ENCODE data around the gene CFLAR.
A peak's percentile ranks its signal among the peaks of the same experiment; 100 is the strongest.
"Not testable (repeated sequence)": the region's sequence is repeated elsewhere in the genome, so short reads cannot be mapped to it uniquely, and the experiment has no call there.

CFLAR gene

GRCh38 chr2:201139836-201140604, 24.1 kb downstream of the CFLAR start:
- DNase-seq: no peak
- in situ Hi-C loops (cut with MboI; ENCODE audit: low pct_unique_long_range_greater_than_20kb, low sequenced_read_pairs): no loop called here

- in situ Hi-C loops (cut with MboI; ENCODE audit: low pct_unique_long_range_greater_than_20kb, low sequenced_read_pairs): no loop called here
- no peak for DNase-seq
Measured at GRCh38 chr2:201144101-201145051, 28.4 kb downstream of the CFLAR start.

- DNase-seq: no peak
- in situ Hi-C loops (cut with MboI; ENCODE audit: low pct_unique_long_range_greater_than_20kb, low sequenced_read_pairs): no loop called here
Measured at GRCh38 chr2:201148434-201148990, 32.5 kb downstream of the CFLAR start.

- in situ Hi-C loops (cut with MboI; ENCODE audit: low pct_unique_long_range_greater_than_20kb, low sequenced_read_pairs): no loop called here
- no peak for DNase-seq
Measured at GRCh38 chr2:201149064-201149820, 33.3 kb downstream of the CFLAR start.

GRCh38 chr2:201149821-201150165, 33.8 kb downstream of the CFLAR start:
- in situ Hi-C loops (cut with MboI; ENCODE audit: low pct_unique_long_range_greater_than_20kb, low sequenced_read_pairs): loop anchor here (25.0 kb wide), 1 partner anchor 437 kb away; no protein-coding TSS in a partner anchor
- not testable (repeated sequence) for DNase-seq

GRCh38 chr2:201150454-201151020, 34.6 kb downstream of the CFLAR start:
- no peak for DNase-seq
- in situ Hi-C loops (cut with MboI; ENCODE audit: low pct_unique_long_range_greater_than_20kb, low sequenced_read_pairs): loop anchor here (25.0 kb wide), 1 partner anchor 438 kb away; no protein-coding TSS in a partner anchor

- in situ Hi-C loops (cut with MboI; ENCODE audit: low pct_unique_long_range_greater_than_20kb, low sequenced_read_pairs): loop anchor here (25.0 kb wide), 1 partner anchor 439 kb away; no protein-coding TSS in a partner anchor
- peak; percentile 76 for DNase-seq
Measured at GRCh38 chr2:201151127-201151981, 35.4 kb downstream of the CFLAR start.

- in situ Hi-C loops (cut with MboI; ENCODE audit: low pct_unique_long_range_greater_than_20kb, low sequenced_read_pairs): loop anchor here (25.0 kb wide), 1 partner anchor 440 kb away; no protein-coding TSS in a partner anchor
- DNase-seq: no peak
Measured at GRCh38 chr2:201152517-201152916, 36.6 kb downstream of the CFLAR start.

GRCh38 chr2:201152999-201153815, 37.2 kb downstream of the CFLAR start:
- in situ Hi-C loops (cut with MboI; ENCODE audit: low pct_unique_long_range_greater_than_20kb, low sequenced_read_pairs): loop anchor here (25.0 kb wide), 1 partner anchor 441 kb away; no protein-coding TSS in a partner anchor
- DNase-seq: no peak

GRCh38 chr2:201154615-201155399, 38.8 kb downstream of the CFLAR start:
- in situ Hi-C loops (cut with MboI; ENCODE audit: low pct_unique_long_range_greater_than_20kb, low sequenced_read_pairs): loop anchor here (25.0 kb wide), 1 partner anchor 443 kb away; no protein-coding TSS in a partner anchor

GRCh38 chr2:201156036-201156435, 40.1 kb downstream of the CFLAR start:
- no peak for DNase-seq
- in situ Hi-C loops (cut with MboI; ENCODE audit: low pct_unique_long_range_greater_than_20kb, low sequenced_read_pairs): loop anchor here (25.0 kb wide), 1 partner anchor 444 kb away; no protein-coding TSS in a partner anchor

More at GRCh38 chr2:201154615-201155399, 38.8 kb downstream of the CFLAR start:
- DNase-seq: no peak

- in situ Hi-C loops (cut with MboI; ENCODE audit: low pct_unique_long_range_greater_than_20kb, low sequenced_read_pairs): loop anchor here (25.0 kb wide), 1 partner anchor 444 kb away; no protein-coding TSS in a partner anchor
Measured at GRCh38 chr2:201156640-201157039, 40.7 kb downstream of the CFLAR start.

GRCh38 chr2:201157694-201158093, 41.7 kb downstream of the CFLAR start:
- DNase-seq: no peak
- in situ Hi-C loops (cut with MboI; ENCODE audit: low pct_unique_long_range_greater_than_20kb, low sequenced_read_pairs): loop anchor here (25.0 kb wide), 1 partner anchor 445 kb away; no protein-coding TSS in a partner anchor

More at GRCh38 chr2:201156640-201157039, 40.7 kb downstream of the CFLAR start:
- no peak for DNase-seq

GRCh38 chr2:201158111-201158929, 42.4 kb downstream of the CFLAR start:
- DNase-seq: peak; percentile 96
- in situ Hi-C loops (cut with MboI; ENCODE audit: low pct_unique_long_range_greater_than_20kb, low sequenced_read_pairs): loop anchor here (25.0 kb wide), 1 partner anchor 446 kb away; no protein-coding TSS in a partner anchor

- DNase-seq: no peak
- in situ Hi-C loops (cut with MboI; ENCODE audit: low pct_unique_long_range_greater_than_20kb, low sequenced_read_pairs): loop anchor here (25.0 kb wide), 1 partner anchor 452 kb away; no protein-coding TSS in a partner anchor
Measured at GRCh38 chr2:201164166-201164565, 48.2 kb downstream of the CFLAR start.
